Left ventricle myocardium inferior (tissue), 1 donor: Measurements from ENCODE around the gene HOXB5. TPM values are rescaled to one million over a fixed set of nuclear protein-coding genes. Genes with fewer than 3 reads are reported as not detected.

Experiments
- DNase-seq: peaks from one replicate; pipeline ENCODE4 v3.0.0-alpha.2; 2020
- H3K27ac ChIP-seq: fragments of 200-600 bp; replicated peaks from 2 replicates; pipeline ENCODE4 v1.8.0; 2021
- H3K27me3 ChIP-seq: fragments of 200-600 bp; 2 replicates; pipeline ENCODE4 v1.8.0; 2021; ENCODE audit warnings: low read depth
- H3K36me3 ChIP-seq: fragments of 200-600 bp; 2 replicates; pipeline ENCODE4 v1.8.0; 2021
- H3K4me1 ChIP-seq: fragments of 200-600 bp; 2 replicates; pipeline ENCODE4 v1.8.0; 2021
- H3K4me3 ChIP-seq: fragments of 200-600 bp; 2 replicates; pipeline ENCODE4 v1.8.0; 2021; ENCODE audit warnings: mild to moderate bottlenecking, moderate library complexity
- H3K9me3 ChIP-seq: fragments of 200-600 bp; replicated peaks from 2 replicates; pipeline ENCODE4 v1.8.0; 2021
- intact Hi-C: fragments of 100-400 bp; cut with micrococcal nuclease; formaldehyde crosslinking; loops from one replicate; pipeline ENCODE4 v1.11.0; 2022
- total RNA-seq: library from RNA; stranded (reverse); fragmentation: NEBNext Ultra II Directional; extraction: Animal tissue kit (Norgen Biotek cat#: 25700); gene quantifications from one replicate; pipeline ENCODE4 v1.2.1, GENCODE V29; 2021
- TF ChIP-seq, protein P1 (sequence below): fragments of 200-600 bp; IDR thresholded peaks from 2 replicates; pipeline ENCODE4 v1.8.0; 2021; ENCODE audit warnings: antibody characterized with exemption, mild to moderate bottlenecking, borderline replicate concordance
- donor health status: DM: no; HTN: yes; CAD: no; lungs with severe emphysema.

The HOXB5 gene
- total RNA-seq, 1 donor from 2014 or later, result not detected

DNA sequence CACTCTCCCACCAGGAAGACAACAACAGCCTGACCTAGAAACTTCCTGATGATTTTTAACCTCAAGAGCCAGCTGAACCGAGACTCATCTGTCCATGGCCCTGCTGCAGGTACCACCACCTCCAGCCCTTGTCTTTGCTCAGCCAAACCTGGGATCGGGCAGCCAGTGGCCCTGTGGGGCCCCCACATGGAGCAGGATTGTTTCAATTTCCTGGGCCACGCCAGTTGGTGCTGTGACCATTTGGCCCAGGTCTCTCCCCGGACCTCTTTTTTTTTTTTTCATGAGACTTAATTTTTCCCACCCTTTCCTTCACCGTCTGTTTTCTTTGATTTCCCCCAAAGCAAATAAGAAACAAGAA, 40.4 kb downstream of the HOXB5 start:
- Histone ChIP-seq H3K4me3 (no peak overlapping the region), H3K9me3 (no peaks in the 10 kb centered on the region), H3K4me1 (peaks cover 19% of the 10 kb centered on the region), H3K27me3 (peaks cover 100% of the 10 kb centered on the region), H3K36me3 (no peaks in the 10 kb centered on the region), H3K27ac (no peak overlapping the region)
- intact Hi-C loops, result no loop called here
- TF ChIP-seq, protein P1, sequence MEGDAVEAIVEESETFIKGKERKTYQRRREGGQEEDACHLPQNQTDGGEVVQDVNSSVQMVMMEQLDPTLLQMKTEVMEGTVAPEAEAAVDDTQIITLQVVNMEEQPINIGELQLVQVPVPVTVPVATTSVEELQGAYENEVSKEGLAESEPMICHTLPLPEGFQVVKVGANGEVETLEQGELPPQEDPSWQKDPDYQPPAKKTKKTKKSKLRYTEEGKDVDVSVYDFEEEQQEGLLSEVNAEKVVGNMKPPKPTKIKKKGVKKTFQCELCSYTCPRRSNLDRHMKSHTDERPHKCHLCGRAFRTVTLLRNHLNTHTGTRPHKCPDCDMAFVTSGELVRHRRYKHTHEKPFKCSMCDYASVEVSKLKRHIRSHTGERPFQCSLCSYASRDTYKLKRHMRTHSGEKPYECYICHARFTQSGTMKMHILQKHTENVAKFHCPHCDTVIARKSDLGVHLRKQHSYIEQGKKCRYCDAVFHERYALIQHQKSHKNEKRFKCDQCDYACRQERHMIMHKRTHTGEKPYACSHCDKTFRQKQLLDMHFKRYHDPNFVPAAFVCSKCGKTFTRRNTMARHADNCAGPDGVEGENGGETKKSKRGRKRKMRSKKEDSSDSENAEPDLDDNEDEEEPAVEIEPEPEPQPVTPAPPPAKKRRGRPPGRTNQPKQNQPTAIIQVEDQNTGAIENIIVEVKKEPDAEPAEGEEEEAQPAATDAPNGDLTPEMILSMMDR, result no peak
- DNase-seq, result no peak

DNA sequence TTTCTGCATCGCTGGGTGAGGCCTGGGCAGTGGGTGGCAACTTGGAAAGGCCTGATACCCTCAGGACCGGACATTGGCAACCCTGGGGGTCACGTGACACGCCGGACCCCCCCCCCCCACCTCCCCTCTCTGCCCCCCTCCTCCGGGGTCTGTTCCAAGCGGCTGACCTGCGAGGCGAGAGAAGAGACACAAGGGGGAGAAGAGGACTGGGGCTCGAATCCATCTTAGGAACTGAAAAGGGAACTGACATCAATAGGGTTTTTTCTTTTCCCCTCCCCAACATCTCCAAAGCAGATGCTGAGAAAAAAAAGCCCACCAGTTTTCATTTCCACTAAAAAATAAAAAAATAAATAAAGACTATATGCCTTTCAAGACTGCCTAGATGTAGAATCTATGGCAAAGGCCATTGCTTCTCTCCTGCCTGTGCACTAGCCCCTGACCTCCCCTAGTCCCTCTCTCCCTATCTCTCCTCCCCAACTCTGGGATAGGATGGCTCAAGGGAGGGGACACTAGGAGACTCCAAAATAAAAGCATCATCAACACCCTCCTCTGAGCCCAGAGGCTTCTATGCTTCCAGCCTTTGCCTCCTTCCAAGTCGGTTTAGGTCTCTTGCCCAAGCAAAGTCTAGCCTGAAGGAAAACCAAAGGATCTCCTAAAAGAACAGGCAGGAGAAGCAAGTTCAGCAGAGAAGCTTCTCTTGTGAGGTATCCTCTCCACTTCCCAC, 41.0 kb downstream of the HOXB5 start:
- Histone ChIP-seq H3K4me3 (no peak overlapping the region), H3K27me3 (peaks cover 100% of the 10 kb centered on the region), H3K9me3 (no peaks in the 10 kb centered on the region), H3K36me3 (no peaks in the 10 kb centered on the region), H3K27ac (no peak overlapping the region), H3K4me1 (peaks cover 19% of the 10 kb centered on the region)
- TF ChIP-seq, protein P1, result no peak
- intact Hi-C loops, result no loop called here
- no peak for DNase-seq

DNA sequence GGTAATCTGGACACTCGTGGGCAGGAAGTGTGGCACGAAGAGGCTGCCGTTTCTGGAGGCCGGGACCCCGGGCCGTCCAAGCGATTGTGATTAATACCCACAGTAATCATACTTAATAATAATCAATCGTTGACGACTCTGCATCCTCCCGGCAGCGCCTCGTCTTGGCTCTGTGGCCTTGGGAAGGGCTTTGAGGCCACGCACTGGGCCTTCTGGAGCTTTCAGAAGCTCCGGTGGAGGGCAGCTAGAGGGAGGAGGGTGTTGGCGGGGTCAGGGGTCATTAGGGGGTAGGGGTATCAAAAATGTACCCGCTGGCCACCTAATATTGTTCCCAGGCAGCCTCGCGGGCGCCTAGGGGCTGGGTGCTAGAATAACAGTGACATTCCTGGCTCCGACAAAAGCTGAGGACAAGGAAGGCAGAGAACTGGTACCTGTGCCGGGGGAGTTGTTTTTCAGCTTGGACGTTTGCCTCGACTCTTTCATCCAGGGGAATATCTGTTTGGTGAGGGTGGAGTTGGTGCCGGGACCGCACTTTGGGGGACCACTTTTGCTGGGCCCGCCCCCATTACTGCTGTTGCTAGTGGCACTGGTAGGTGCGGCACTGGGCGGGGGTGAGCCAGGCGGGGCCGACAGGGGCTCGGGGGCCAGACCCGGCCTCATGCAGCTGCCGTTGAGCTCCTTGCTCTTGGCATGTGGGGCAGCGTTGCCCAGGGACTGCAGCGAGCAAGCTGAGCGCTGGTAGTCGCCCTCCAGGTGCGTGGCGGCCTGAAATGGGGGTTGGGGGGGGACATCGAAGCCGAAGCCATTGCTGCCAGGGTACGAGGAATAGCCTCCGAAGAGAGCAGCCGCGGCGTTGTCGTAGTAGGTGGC, 41.7 kb downstream of the HOXB5 start:
- H3K36me3 ChIP-seq, result no peaks in the 10 kb centered on the region
- H3K27me3 ChIP-seq, result peaks cover 100% of the 10 kb centered on the region
- no peak for DNase-seq
- no peak overlapping the region for H3K27ac ChIP-seq
- intact Hi-C loops, result no loop called here
- peaks cover 19% of the 10 kb centered on the region for H3K4me1 ChIP-seq
- H3K4me3 ChIP-seq, result no peak overlapping the region
- TF ChIP-seq, protein P1, result no peak
- H3K9me3 ChIP-seq, result no peaks in the 10 kb centered on the region

DNA sequence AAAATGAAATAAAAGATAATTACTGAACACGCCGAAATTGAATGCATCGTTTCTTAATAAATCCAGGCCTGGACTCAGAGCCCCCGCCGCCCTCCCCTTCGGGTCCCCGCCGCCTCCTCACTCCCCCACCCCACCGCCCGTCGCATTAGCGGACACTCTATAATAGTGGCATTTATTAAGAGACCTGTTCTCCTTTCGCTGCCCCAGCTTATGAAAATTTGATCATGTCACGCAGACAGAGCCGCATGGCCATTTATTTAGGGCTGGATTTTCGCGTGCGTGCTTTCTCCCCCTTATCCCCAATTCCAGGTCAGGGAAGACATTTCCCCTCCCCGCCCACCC, 42.4 kb downstream of the HOXB5 start:
- Histone ChIP-seq H3K27ac (no peak overlapping the region), H3K4me3 (no peak overlapping the region), H3K27me3 (peaks cover 100% of the 10 kb centered on the region), H3K36me3 (no peaks in the 10 kb centered on the region), H3K4me1 (peaks cover 20% of the 10 kb centered on the region), H3K9me3 (no peaks in the 10 kb centered on the region)
- intact Hi-C loops, result no loop called here
- DNase-seq, result no peak
- TF ChIP-seq, protein P1, result no peak

DNA sequence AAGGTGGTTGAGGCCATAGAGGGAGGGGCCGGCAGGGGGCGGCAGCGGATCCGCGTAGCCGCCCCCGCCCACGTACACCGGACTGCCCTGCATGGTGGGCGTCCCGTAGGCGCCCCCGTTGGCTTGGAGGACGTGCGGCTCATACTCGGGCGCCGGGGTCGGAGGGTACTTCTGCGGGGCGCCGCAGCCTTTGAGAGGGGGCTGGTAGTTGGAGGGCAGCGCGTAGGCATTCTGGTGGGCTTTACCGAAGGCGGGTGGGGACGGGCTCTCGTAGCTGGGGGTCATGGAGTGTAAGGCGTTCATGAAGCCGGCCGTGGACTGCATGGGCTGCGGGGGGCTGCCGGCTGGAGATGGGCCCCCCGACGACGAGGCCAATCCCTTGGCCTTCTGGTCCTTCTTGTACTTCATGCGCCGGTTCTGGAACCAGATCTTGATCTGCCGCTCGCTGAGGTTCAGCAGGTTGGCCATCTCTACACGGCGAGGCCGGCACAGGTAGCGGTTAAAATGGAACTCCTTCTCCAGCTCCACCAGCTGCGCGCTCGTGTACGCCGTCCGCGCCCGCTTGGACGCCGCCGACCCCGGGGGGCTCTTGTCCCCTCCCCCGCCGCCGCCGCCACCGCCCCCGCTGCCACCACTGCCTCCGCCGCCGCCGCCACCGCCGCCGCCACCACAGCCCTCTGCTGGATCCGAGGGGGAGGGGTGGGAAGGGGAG, 42.9 kb downstream of the HOXB5 start:
- no peaks in the 10 kb centered on the region for H3K36me3 ChIP-seq
- no peak overlapping the region for H3K4me3 ChIP-seq
- no peak overlapping the region for H3K27ac ChIP-seq
- H3K9me3 ChIP-seq, result no peaks in the 10 kb centered on the region
- TF ChIP-seq, protein P1, result no peak
- intact Hi-C loops, result no loop called here
- no peak for DNase-seq
- H3K4me1 ChIP-seq, result peaks cover 21% of the 10 kb centered on the region
- peaks cover 100% of the 10 kb centered on the region for H3K27me3 ChIP-seq
